GM18873 (cell line): ENCODE measurements around the gene TUBGCP4.
"Not testable (repeated sequence)": the region's sequence is repeated elsewhere in the genome, so short reads cannot be mapped to it uniquely, and the experiment has no call there.

Experiments
- ATAC-seq: cut with Tn5 transposase; IDR thresholded peaks from one replicate; pipeline ENCODE4 v1.9.1; 2021; ENCODE audit warnings: mild to moderate bottlenecking, moderate library complexity, moderate number of reproducible peaks; ENCODE audit not compliant: unreplicated experiment, low FRiP score

The TUBGCP4 gene

GRCh38 chr15:43370975-43371974, at the start of gene TUBGCP4, which contains the start of gene ZSCAN29:
TUBGCP4 (plus strand) TSS chr15:43371101; CDS start chr15:43371355, 254 bp downstream.
ZSCAN29 (minus strand) TSS chr15:43371043; CDS start chr15:43369913, 1,130 bp downstream.
- ATAC-seq, result peak; percentile 51

- ATAC-seq, result no peak
These were observed 45.7 kb upstream of the TUBGCP4 start for GRCh38 chr15:43325039-43325684.

GRCh38 chr15:43329217-43329959, 41.5 kb upstream of the TUBGCP4 start:
- no peak for ATAC-seq

- peak; percentile 90 for ATAC-seq
These were observed 40.7 kb upstream of the TUBGCP4 start, which contains the start of gene LCMT2 for GRCh38 chr15:43329960-43330779. LCMT2 (minus strand) TSS chr15:43330573; CDS start chr15:43330489, 84 bp downstream.

GRCh38 chr15:43330780-43331087, 40.2 kb upstream of the TUBGCP4 start:
- peak; percentile 15 for ATAC-seq

- ATAC-seq, result no peak
These were observed 24.6 kb upstream of the TUBGCP4 start for GRCh38 chr15:43346305-43346704.

- no peak for ATAC-seq
These were observed 23.8 kb upstream of the TUBGCP4 start for GRCh38 chr15:43347114-43347513.

- ATAC-seq, result no peak
These were observed 18.1 kb upstream of the TUBGCP4 start for GRCh38 chr15:43352693-43353382.

- no peak for ATAC-seq
These were observed 10.1 kb upstream of the TUBGCP4 start for GRCh38 chr15:43360821-43361220.

GRCh38 chr15:43361313-43361903, 9.5 kb upstream of the TUBGCP4 start:
- no peak for ATAC-seq

- peak; percentile 11 for ATAC-seq
These were observed 459 bp upstream of the TUBGCP4 start for GRCh38 chr15:43370310-43370974.

- ATAC-seq, result no peak
These were observed 5.3 kb downstream of the TUBGCP4 start for GRCh38 chr15:43376017-43376705.

- ATAC-seq, result no peak
These were observed 7.7 kb downstream of the TUBGCP4 start for GRCh38 chr15:43378601-43379000.

- no peak for ATAC-seq
These were observed 11.4 kb downstream of the TUBGCP4 start for GRCh38 chr15:43382310-43382709.

GRCh38 chr15:43383070-43383469, 12.2 kb downstream of the TUBGCP4 start:
- ATAC-seq, result no peak

GRCh38 chr15:43390723-43391122, 19.8 kb downstream of the TUBGCP4 start:
- ATAC-seq, result no peak

GRCh38 chr15:43393592-43393991, 22.7 kb downstream of the TUBGCP4 start:
- not testable (repeated sequence) for ATAC-seq

GRCh38 chr15:43402255-43402654, 31.4 kb downstream of the TUBGCP4 start:
- ATAC-seq, result no peak
